Panc1 (cell line): Measurements from ENCODE around the gene HP. TPM values are rescaled to one million over a fixed set of nuclear protein-coding genes. Genes with fewer than 3 reads are reported as not detected.

Experiments used
- ATAC-seq: fragments of 200-7000 bp; cut with Tn5 transposase; 2 replicates; pipeline ENCODE4 v1.9.1; 2020; ENCODE audit warnings: mild to moderate bottlenecking, moderate library complexity
- BruUV-seq: library from RNA; stranded (reverse); fragments of 400-500 nt; replicated peaks from 2 replicates; lab custom pipeline; 2021; lab: Mats Ljungman, UMichigan
- CTCF ChIA-PET: fragments of 300-600 bp; sonication (Branson Sonifier 250); formaldehyde crosslinking; loops from one replicate; lab custom pipeline; 2022; ENCODE audit warnings: antibody characterized with exemption; lab: Charles Lee
- POLR2A ChIA-PET: fragments of 300-600 bp; sonication (Branson Sonifier 250); formaldehyde crosslinking; loops from one replicate; lab custom pipeline; 2022; ENCODE audit warnings: antibody characterized with exemption; lab: Charles Lee
- DNase-seq: peaks from one replicate; pipeline ENCODE4 v3.0.0-alpha.2; 2010; ENCODE audit warnings: low read depth, low spot score
- H3K27ac ChIP-seq: 2 replicates; pipeline ENCODE4 v1.5.1; 2011; ENCODE audit warnings: mild to moderate bottlenecking, low read length, inconsistent platforms
- H3K27me3 ChIP-seq: fragments of 200-500 bp; sonication (Bioruptor generic); 2 replicates; pipeline ENCODE4 v1.6.0; 2014; ENCODE audit warnings: low read length, inconsistent platforms; ENCODE audit not compliant: control insufficient read depth, insufficient read depth
- H3K36me3 ChIP-seq: fragments of 200-500 bp; sonication (Bioruptor generic); 2 replicates; pipeline ENCODE4 v1.5.1; 2014; ENCODE audit warnings: inconsistent platforms, mild to moderate bottlenecking, low read length, moderate library complexity; ENCODE audit not compliant: control insufficient read depth, insufficient read depth
- H3K4me1 ChIP-seq: 2 replicates; pipeline ENCODE4 v1.5.1; 2011; ENCODE audit warnings: inconsistent platforms, mild to moderate bottlenecking, low read length, moderate library complexity; ENCODE audit not compliant: control insufficient read depth, insufficient read depth
- H3K4me3 ChIP-seq, 2 experiments: 2 replicates each; pipeline ENCODE4 v1.5.1; 2011 to 2012; ENCODE audit warnings: low read depth in 2 of 2, low read length in 2 of 2, mild to moderate bottlenecking in 2 of 2, inconsistent platforms in 1 of 2, moderate library complexity in 1 of 2
- H3K9me3 ChIP-seq: fragments of 200-500 bp; sonication (Bioruptor generic); 2 replicates; pipeline ENCODE4 v1.5.1; 2014; ENCODE audit warnings: low read depth, mild to moderate bottlenecking, inconsistent platforms, low read length, moderate library complexity; ENCODE audit not compliant: control insufficient read depth, insufficient read depth
- CTCF ChIP-seq: fragments of 450-650 bp; IDR thresholded peaks from 2 replicates; pipeline ENCODE4 v1.5.1; 2017; ENCODE audit warnings: mild to moderate bottlenecking
- POLR2AphosphoS5 ChIP-seq: IDR thresholded peaks from 2 replicates; pipeline ENCODE4 v1.6.1; 2012; ENCODE audit warnings: mild to moderate bottlenecking, low read depth, low read length, moderate library complexity
- REST ChIP-seq, 2 experiments: IDR thresholded peaks; 2 replicates each; pipeline ENCODE4 v1.6.1; 2011 to 2012; ENCODE audit warnings: low read depth in 2 of 2, control low read depth in 1 of 2, low read length in 1 of 2, mild to moderate bottlenecking in 1 of 2, moderate library complexity in 1 of 2; ENCODE audit not compliant: insufficient read depth in 1 of 2
- SIN3A ChIP-seq: IDR thresholded peaks from 2 replicates; pipeline ENCODE4 v1.6.1; 2012; ENCODE audit warnings: low read depth, mild to moderate bottlenecking, low read length, moderate library complexity, borderline replicate concordance; ENCODE audit not compliant: insufficient read depth
- TCF7L2 ChIP-seq: IDR thresholded peaks from 2 replicates; pipeline ENCODE4 v1.6.1; 2011; ENCODE audit warnings: mild to moderate bottlenecking, low read depth, low read length, inconsistent platforms
- in situ Hi-C: cut with HindIII; loops from 2 replicates; pipeline ENCODE4 v1.10.0; 2016; ENCODE audit warnings: low sequenced_read_pairs, low pct_unique_long_range_greater_than_20kb
- intact Hi-C: fragments of 100-400 bp; cut with micrococcal nuclease; formaldehyde crosslinking; loops from one replicate; pipeline ENCODE4 v1.10.0; 2022; ENCODE audit not compliant: unreplicated experiment
- total RNA-seq: library from RNA; stranded (reverse); gene quantifications from one replicate; pipeline ENCODE4 v1.2.1, GENCODE V29; 2021; ENCODE audit not compliant: unreplicated experiment

The HP gene
- total RNA-seq, 1 experiment from 2014 or later, result 7.0 TPM

- Histone ChIP-seq H3K27me3 (no peaks in the 10 kb centered on the region), H3K9me3 (no peaks in the 10 kb centered on the region), H3K4me1 (no peaks in the 10 kb centered on the region), H3K27ac (no peak overlapping the region), H3K4me3 (no peak overlapping the region), H3K36me3 (no peaks in the 10 kb centered on the region)
- no peak for DNase-seq
- intact Hi-C loops (no loop called here), in situ Hi-C loops (no loop called here)
- ChIA-PET CTCF (no interaction called here), POLR2A (no interaction called here)
- no peak for TF ChIP-seq SIN3A
- no peak for TF ChIP-seq TCF7L2
- no peak for TF ChIP-seq CTCF
- TF ChIP-seq REST (IDR thresholded peaks at IDR 0.05; ENCODE audit: insufficient read depth in 1 of 2, low read depth in 2 of 2, low read length in 1 of 2), result no peak
- no peak for TF ChIP-seq POLR2AphosphoS5
- BruUV-seq, result no TSS peak
- ATAC-seq, result no peak
Observed at GRCh38 chr16:72025404-72026114, 28.7 kb upstream of the HP start.

- no TSS peak for BruUV-seq
- POLR2A ChIA-PET, result no interaction called here
- DNase-seq (no peak), ATAC-seq (no peak)
- intact Hi-C loops, result no loop called here
- Histone ChIP-seq H3K27ac (no peak overlapping the region), H3K36me3 (no peaks in the 10 kb centered on the region), H3K9me3 (no peaks in the 10 kb centered on the region), H3K27me3 (no peaks in the 10 kb centered on the region), H3K4me1 (no peaks in the 10 kb centered on the region), H3K4me3 (no peak overlapping the region)
- in situ Hi-C loops, result no loop called here
- TF ChIP-seq REST (IDR thresholded peaks at IDR 0.05; ENCODE audit: insufficient read depth in 1 of 2, low read depth in 2 of 2, low read length in 1 of 2), result no peak
- no peak for TF ChIP-seq SIN3A
- no peak for TF ChIP-seq CTCF
- no peak for TF ChIP-seq POLR2AphosphoS5
- no peak for TF ChIP-seq TCF7L2
- CTCF ChIA-PET, result no interaction called here
Observed at GRCh38 chr16:72027669-72028378, 26.5 kb upstream of the HP start.
